Measurements from ENCODE around the gene PTPA.
"Not testable (repeated sequence)": the region's sequence is repeated elsewhere in the genome, so short reads cannot be mapped to it uniquely, and the experiment has no call there.

PTPA gene

GRCh38 chr9:129108805-129109536, 2.2 kb upstream of the PTPA start:
- no peak for DNase-seq (ENCODE audit: low read depth)

GRCh38 chr9:129109537-129109903, 1.7 kb upstream of the PTPA start:
- DNase-seq (ENCODE audit: low read depth): no peak

GRCh38 chr9:129109952-129110739, 1.1 kb upstream of the PTPA start:
- no peak for DNase-seq (ENCODE audit: low read depth)

- peak; percentile 48 for DNase-seq (ENCODE audit: low read depth)
Observed at GRCh38 chr9:129111528-129112151, 425 bp downstream of the PTPA start.

GRCh38 chr9:129112526-129112925, 1.3 kb downstream of the PTPA start:
- not testable (repeated sequence) for DNase-seq (ENCODE audit: low read depth)

- no peak for DNase-seq (ENCODE audit: low read depth)
Observed at GRCh38 chr9:129113645-129114304, 2.6 kb downstream of the PTPA start.

GRCh38 chr9:129118799-129119198, 7.6 kb downstream of the PTPA start:
- DNase-seq (ENCODE audit: low read depth): no peak

GRCh38 chr9:129121483-129121882, 10.3 kb downstream of the PTPA start:
- DNase-seq (ENCODE audit: low read depth): no peak

GRCh38 chr9:129122133-129122532, 10.9 kb downstream of the PTPA start:
- DNase-seq (ENCODE audit: low read depth): no peak

- not testable (repeated sequence) for DNase-seq (ENCODE audit: low read depth)
Observed at GRCh38 chr9:129122976-129123375, 11.8 kb downstream of the PTPA start.

GRCh38 chr9:129124506-129125069, 13.4 kb downstream of the PTPA start:
- no peak for DNase-seq (ENCODE audit: low read depth)

- DNase-seq (ENCODE audit: low read depth): no peak
Observed at GRCh38 chr9:129125478-129125877, 14.3 kb downstream of the PTPA start.

- no peak for DNase-seq (ENCODE audit: low read depth)
Observed at GRCh38 chr9:129126749-129127618, 15.8 kb downstream of the PTPA start.

- no peak for DNase-seq (ENCODE audit: low read depth)
Observed at GRCh38 chr9:129128689-129129088, 17.5 kb downstream of the PTPA start.

- not testable (repeated sequence) for DNase-seq (ENCODE audit: low read depth)
Observed at GRCh38 chr9:129130271-129130670, 19.1 kb downstream of the PTPA start.

- no peak for DNase-seq (ENCODE audit: low read depth)
Observed at GRCh38 chr9:129130791-129131190, 19.6 kb downstream of the PTPA start.

- no peak for DNase-seq (ENCODE audit: low read depth)
Observed at GRCh38 chr9:129131300-129132145, 20.3 kb downstream of the PTPA start.

GRCh38 chr9:129133082-129133481, 21.9 kb downstream of the PTPA start:
- DNase-seq (ENCODE audit: low read depth): no peak

GRCh38 chr9:129135476-129135875, 24.3 kb downstream of the PTPA start:
- DNase-seq (ENCODE audit: low read depth): no peak

GRCh38 chr9:129136446-129137035, 25.3 kb downstream of the PTPA start:
- no peak for DNase-seq (ENCODE audit: low read depth)
